ENCODE data around the gene HIVEP1. TPM values are rescaled to one million over a fixed set of nuclear protein-coding genes. Genes with fewer than 3 reads are reported as not detected.

Gene HIVEP1
- total and polyA plus RNA-seq, 2 of the 13 experiments (the other 11 are each of a cell fraction or from before 2014, with no cell fraction given) = 7.4 to 9.9 TPM

DNA sequence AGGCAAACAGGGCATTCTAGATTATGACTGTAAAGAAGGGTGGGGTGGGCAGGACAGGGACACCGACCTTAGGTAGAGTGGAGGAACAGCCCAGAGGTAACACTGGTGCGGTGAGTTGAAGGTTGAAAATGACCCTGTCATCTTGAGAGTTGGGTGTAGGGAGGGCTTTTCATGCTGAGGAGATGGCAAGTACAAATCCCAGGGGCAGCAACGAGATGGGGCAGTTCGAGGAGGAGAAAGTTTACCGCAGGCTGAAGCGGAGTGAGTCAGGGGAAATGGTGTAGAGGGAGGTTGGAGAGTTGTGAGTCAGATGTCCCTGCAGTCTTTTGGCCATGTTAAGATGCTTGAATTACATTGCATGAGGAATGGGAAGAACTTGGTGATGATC lies 101.1 kb downstream of the HIVEP1 start (continued):
- TF ChIP-seq, protein P1, sequence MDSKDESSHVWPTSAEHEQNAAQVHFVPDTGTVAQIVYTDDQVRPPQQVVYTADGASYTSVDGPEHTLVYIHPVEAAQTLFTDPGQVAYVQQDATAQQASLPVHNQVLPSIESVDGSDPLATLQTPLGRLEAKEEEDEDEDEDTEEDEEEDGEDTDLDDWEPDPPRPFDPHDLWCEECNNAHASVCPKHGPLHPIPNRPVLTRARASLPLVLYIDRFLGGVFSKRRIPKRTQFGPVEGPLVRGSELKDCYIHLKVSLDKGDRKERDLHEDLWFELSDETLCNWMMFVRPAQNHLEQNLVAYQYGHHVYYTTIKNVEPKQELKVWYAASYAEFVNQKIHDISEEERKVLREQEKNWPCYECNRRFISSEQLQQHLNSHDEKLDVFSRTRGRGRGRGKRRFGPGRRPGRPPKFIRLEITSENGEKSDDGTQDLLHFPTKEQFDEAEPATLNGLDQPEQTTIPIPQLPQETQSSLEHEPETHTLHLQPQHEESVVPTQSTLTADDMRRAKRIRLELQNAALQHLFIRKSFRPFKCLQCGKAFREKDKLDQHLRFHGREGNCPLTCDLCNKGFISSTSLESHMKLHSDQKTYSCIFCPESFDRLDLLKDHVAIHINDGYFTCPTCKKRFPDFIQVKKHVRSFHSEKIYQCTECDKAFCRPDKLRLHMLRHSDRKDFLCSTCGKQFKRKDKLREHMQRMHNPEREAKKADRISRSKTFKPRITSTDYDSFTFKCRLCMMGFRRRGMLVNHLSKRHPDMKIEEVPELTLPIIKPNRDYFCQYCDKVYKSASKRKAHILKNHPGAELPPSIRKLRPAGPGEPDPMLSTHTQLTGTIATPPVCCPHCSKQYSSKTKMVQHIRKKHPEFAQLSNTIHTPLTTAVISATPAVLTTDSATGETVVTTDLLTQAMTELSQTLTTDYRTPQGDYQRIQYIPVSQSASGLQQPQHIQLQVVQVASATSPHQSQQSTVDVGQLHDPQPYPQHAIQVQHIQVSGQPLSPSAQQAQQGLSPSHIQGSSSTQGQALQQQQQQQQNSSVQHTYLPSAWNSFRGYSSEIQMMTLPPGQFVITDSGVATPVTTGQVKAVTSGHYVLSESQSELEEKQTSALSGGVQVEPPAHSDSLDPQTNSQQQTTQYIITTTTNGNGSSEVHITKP (CRISPR knock-in tag; IDR thresholded peaks at IDR 0.05; ENCODE audit: low read depth) = no peak
- TF ChIP-seq MLLT10 (CRISPR knock-in tag; IDR thresholded peaks at IDR 0.05) (no peak), HOXA3 (CRISPR knock-in tag; IDR thresholded peaks at IDR 0.05) (no peak)

- POLR2A ChIA-PET = no interaction called here
- Histone ChIP-seq H3K9ac (ENCODE audit: insufficient read depth, low read depth, low read length) (no peak overlapping the region), H3K4me1 (ENCODE audit: insufficient read depth, low read length) (no peaks in the 10 kb centered on the region), H3K27me3 (ENCODE audit: control insufficient read depth in 1 of 2, insufficient read depth in 2 of 2, low read length in 2 of 2) (no peaks in the 10 kb centered on the region), H3K9me3 (ENCODE audit: low read length) (no peaks in the 10 kb centered on the region), H3K4me3 (replicated peaks in 1 of 3; ENCODE audit: insufficient read depth in 1 of 3, low read depth in 2 of 3, low read length in 3 of 3) (no peak overlapping the region), H3K36me3 (replicated peaks in 1 of 2; ENCODE audit: control insufficient read depth in 1 of 2, insufficient read depth in 2 of 2, low read length in 2 of 2) (peaks cover 0 to 2% of the 10 kb centered on the region in 2 experiments; a peak in 3 of 5 replicates), H2AFZ (ENCODE audit: low read length) (no peak overlapping the region), H3K27ac (ENCODE audit: extremely low read length, insufficient read depth, low read length) (no peak overlapping the region), H4K20me1 (ENCODE audit: insufficient read depth, low read length) (0 out of 2 replicates have a peak, but pooled peaks cover 2% of the 10 kb centered on the region), H3K4me2 (ENCODE audit: low read depth, low read length) (no peak overlapping the region), H3K79me2 (ENCODE audit: insufficient read depth, low read length) (no peaks in the 10 kb centered on the region)
- TF ChIP-seq SIX4 (CRISPR knock-in tag; IDR thresholded peaks at IDR 0.05) = no peak
- TF ChIP-seq DNMT3B (CRISPR knock-in tag; conservative IDR thresholded peaks at IDR 0.05) = no peak
- no peak for TF ChIP-seq BORCS8-MEF2B (CRISPR knock-in tag; IDR thresholded peaks at IDR 0.05)
- no peak for TF ChIP-seq ZNF761 (CRISPR knock-in tag; conservative IDR thresholded peaks at IDR 0.05)
- no peak for TF ChIP-seq ZNF790 (CRISPR knock-in tag; IDR thresholded peaks at IDR 0.05; ENCODE audit: borderline replicate concordance)
- TF ChIP-seq ZFP36L1 (CRISPR knock-in tag; IDR thresholded peaks at IDR 0.05) = no peak
- TF ChIP-seq ISX (CRISPR knock-in tag; conservative IDR thresholded peaks at IDR 0.05) = no peak
- TF ChIP-seq NCOA2 (CRISPR knock-in tag; IDR thresholded peaks at IDR 0.05) = no peak
- TF ChIP-seq MIXL1 (CRISPR knock-in tag; IDR thresholded peaks at IDR 0.05) = no peak
- TF ChIP-seq, protein P2, sequence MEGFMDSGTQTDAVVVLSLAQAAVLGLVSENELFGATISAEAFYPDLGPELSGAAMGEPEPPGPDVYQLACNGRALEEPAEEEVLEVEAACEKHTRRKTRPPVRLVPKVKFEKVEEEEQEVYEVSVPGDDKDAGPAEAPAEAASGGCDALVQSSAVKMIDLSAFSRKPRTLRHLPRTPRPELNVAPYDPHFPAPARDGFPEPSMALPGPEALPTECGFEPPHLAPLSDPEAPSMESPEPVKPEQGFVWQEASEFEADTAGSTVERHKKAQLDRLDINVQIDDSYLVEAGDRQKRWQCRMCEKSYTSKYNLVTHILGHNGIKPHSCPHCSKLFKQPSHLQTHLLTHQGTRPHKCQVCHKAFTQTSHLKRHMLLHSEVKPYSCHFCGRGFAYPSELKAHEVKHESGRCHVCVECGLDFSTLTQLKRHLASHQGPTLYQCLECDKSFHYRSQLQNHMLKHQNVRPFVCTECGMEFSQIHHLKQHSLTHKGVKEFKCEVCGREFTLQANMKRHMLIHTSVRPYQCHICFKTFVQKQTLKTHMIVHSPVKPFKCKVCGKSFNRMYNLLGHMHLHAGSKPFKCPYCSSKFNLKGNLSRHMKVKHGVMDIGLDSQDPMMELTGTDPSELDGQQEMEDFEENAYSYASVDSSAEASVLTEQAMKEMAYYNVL (CRISPR knock-in tag; IDR thresholded peaks at IDR 0.05; ENCODE audit: borderline replicate concordance) = no peak
- TF ChIP-seq ZNF616 (CRISPR knock-in tag; IDR thresholded peaks at IDR 0.05; ENCODE audit: low read depth) = no peak
- no peak for FAIRE-seq
- DNase-seq (ENCODE audit: low spot score) = no peak
- in situ Hi-C loops (cut with HindIII; ENCODE audit: extremely low pct_ligation_motif_present, low pct_unique_long_range_greater_than_20kb) = no loop called here
- no peak for ATAC-seq
- BruUV-seq (replicated peaks) = no TSS peak
- CTCF ChIA-PET (ENCODE audit: low intra/inter-chr PET ratio, low total read pairs) = no interaction called here
- WGBS (ENCODE audit: low lambda C conversion rate) = 97% methylated on average over 6 of the region's 6 CpGs
- intact Hi-C loops (cut with micrococcal nuclease; ENCODE audit: unreplicated experiment) = no loop called here
Measured at GRCh38 chr6:12114055-12114503, 102.0 kb downstream of the HIVEP1 start.

Data from HepG2 (cell line).